HG03095 (cell line): ENCODE data around the gene GNB1L.

Source experiments
- ATAC-seq: cut with Tn5 transposase; IDR thresholded peaks from one replicate; pipeline ENCODE4 v1.9.1; 2021; ENCODE audit warnings: moderate library complexity; ENCODE audit not compliant: unreplicated experiment

GNB1L gene

DNA sequence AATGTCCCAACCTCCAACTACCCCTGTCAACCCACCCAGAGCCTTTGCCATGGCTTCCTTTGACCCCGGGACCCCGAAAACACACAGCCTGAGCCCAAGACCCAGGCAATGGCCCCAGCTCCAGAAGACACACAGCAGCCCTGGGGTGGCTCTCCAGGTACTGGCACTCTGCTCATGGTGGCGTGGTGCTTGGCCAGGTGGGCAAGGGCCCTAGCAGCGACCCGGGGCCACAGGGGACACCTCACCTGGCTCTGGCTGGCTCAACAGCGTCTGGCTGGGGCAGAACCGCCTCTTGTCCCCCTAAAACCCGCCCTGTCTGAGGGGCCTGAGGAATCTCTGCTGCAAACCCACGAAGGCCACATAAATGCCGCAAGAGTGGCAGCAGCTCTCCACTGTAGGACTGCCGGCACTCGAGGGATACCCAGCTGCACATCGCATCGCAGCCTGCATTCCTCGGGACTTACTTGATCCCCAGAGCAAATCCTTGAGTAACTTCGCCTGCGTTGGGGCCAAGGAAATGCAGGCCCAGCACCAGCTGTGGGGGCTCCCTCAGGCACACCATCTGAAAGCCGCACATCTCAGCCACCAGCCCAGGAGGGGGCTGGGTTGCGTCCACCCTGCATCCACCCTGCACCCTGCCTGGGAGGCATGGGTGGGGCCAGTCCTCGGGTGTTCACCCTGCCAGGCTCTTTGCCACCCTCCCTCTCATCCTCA, 23.1 kb upstream of the GNB1L start:
- ATAC-seq: no peak

DNA sequence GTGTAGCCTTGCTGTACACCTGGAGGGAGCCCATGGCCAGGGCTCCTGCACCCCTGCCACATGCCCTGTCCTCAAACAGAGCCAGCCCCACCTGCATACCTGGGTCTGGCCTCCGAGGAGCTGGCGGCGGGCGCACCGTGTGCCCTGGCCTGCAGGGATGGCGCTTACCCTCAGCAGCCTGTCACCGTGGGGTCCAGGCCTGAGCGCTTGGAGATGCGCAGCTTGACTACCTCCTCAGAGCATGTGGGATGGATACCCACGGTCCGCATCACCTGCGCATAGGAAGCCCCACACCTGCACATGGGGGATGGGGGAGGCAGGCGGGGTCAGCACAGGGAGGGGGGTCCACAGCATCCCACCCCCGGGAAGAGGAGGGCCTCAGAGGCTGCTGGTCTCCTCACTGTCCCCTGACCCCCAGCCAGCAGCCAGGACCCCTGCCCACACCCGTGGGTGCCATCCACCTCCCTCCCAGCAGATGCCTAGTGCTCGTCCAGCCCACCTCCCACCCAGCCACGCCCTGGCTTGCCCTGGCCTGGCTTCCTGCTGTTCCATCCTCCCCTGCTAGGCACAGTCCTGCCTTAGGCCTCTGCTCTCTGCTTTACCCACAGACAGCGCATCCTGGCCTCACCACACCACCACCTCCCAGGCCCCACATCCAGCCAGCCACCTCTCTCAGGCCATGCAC, 22.4 kb upstream of the GNB1L start:
- no peak for ATAC-seq

DNA sequence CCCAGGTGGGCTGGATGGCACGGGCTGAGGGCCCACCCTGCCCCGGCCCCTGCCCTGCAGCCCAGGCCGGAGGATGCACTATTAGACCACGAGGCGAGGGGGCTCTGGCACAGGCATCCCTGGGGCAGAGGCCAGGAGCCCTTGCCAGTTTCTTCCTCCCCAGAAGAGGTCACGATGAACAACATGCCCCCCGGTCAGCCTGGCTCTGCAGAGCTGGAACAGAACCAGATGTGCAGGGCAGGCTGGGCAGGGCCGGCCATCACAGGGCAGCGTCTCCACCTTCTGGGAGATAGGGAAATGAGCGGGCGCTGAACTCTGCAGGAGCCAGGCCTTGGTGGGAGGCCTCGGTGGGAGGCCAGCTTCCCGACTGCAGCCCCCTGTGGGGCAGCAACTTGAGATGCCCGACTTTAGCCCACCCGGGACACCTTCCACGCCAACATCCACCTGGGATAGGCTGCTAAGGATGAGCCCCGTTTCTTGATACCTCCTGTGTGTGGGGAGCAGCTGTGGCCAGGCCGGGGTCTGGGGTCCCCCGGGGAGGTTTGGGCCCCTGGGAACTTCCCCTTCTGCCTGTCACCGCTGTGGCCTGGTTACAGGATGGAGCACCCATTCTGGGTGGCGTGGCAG, 21.8 kb upstream of the GNB1L start:
- ATAC-seq: no peak

DNA sequence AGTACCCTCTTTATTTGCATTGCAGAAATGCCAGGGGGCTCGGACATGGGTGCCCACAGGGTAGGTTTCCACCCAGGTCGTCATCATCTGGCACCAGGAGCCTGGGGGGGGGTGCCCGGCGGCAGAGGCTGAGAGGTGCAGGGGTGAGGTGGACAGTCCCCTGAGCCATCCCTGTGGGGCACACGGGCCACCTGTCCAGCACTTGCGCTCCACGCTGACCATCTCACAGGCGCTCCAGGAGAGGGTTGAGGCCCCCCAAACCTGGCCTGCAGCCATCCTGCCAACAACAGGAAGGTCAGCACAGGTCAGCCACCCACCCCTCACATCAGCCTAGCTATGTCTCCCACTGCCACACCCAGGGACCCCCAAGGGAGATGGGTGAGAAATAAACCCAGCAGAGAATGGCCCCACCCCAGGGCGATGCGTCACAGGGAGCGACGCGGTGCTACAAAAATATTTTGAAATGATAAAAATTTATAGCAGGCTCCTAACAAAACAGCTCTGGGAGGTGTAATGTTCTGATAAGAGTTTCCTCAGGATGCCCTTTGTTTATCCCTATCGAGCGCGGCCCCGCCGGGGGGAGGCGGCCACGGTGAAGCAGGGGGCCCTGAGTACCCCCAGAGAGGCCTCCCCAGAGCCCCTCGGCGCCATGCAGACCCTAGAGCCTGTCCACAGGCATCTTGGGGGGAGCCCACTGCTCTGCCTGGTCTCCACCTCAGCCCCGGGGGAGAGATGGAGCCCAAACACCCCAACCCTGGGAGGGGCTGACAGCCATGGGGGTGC, 21.0 kb upstream of the GNB1L start:
- ATAC-seq: no peak

DNA sequence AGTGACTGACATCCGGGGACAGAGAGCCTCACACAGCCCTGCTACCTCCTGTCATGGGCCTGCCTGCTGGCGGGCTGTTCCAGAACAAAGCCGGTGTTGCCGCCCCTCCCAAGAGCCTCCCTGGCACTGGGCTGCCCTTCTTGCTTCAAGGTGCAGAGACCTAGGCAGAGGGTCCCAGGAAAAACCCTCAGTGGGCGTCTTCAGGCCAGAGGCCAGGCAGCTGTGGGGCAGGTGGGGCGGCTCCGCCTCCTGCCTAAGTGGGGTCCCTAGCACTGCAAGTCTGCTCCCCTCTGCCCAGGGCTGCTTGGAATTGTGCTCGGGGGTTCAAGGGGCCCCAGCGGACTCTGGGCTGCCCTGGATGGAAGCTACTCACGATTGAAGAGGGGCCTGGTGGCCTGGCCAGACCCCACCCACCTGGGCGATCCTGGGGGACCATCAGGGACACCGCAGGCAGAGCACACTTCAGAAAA, 20.4 kb upstream of the GNB1L start:
- no peak for ATAC-seq

DNA sequence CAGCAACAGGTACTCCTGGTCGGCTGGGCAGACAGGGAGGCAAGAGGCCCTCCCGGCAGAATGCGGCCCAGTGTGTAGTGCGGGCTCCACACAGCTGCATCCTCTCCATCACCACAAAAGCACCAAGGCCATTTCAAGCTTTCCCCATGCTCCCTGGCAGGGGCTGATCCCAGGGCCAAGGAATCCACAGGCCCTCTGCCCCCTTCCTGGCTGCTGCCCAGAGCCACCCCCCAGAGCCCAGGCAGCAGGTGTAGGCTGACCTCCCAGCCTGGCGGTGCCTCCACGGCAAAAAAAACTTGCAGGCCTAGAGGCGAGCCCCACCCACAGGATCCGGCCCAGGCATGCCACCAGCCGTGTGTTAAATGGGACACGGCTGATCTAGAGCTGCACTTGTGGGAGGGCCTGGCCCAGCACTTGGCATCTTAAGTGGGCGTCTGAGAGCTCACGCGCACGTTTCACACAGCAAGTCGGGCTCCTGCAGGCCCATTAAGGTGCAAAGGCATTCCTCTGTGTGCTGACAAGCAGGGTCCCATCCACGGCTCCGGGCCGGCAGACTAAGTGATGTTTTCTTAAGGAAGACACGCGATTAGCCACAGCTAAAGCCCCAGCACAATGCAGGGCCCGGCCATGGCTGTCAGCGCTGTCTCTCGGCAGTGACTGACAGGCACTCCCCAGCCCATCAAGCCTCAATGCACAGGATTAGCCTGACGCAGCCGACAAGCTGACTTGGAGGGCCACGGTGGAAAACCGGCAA, 19.8 kb upstream of the GNB1L start:
- no peak for ATAC-seq

DNA sequence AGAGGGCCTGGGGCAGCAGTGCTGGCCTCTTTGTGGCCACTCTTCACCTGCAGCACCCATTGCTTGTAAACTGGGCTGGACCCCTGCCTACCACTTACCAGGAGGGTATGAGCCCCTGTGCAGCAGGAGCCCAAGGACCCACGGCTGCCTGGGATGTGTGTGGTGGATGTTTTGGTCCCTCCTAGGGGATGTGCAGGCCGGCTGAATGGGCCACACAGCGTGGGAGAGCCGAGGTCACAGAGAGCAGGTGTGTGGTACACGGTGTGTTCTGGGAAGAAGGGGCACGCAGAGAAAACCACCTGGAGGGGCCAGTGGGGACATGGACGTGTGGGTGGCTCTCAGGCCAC, 19.3 kb upstream of the GNB1L start:
- no peak for ATAC-seq

DNA sequence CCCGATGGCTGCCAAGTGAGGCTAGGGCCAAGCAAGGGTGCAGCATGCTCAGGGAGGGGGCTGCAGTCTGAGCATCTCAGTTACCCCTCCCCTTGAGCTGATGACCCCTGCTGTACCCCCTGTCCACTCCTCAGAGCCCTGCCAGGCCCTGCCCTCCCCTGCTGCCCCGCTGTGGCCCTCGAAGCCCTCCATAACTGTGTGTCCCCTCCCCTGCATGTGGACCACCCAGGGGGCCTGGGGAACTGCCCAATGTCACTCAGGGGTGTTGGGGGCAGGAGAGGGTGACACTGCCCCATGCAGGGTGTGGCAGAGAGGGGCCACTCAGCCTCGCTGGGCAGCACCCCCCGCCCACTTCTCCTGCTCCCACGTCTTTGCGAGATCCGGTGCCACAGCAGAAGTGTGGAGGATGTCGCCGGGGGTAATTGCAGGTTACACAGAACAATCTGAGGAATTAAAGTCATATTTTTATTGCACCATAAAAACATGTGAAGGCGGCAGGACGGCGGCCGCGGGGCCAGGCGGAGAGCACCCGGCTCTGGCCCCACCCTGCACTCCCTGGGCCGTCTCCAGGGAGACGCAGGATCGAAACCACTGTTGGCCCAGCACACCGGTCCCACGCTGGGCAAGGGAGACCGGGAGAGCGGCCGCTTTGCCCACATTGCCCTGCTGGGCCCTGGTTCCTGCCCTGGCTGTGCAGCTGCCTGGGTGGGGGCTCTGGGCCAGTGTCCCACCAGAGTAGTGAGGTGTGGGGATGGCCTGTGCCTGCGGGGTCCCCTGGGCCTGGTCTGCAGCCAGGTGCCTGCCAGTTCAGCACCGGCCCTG, 18.7 kb upstream of the GNB1L start:
- ATAC-seq: no peak

DNA sequence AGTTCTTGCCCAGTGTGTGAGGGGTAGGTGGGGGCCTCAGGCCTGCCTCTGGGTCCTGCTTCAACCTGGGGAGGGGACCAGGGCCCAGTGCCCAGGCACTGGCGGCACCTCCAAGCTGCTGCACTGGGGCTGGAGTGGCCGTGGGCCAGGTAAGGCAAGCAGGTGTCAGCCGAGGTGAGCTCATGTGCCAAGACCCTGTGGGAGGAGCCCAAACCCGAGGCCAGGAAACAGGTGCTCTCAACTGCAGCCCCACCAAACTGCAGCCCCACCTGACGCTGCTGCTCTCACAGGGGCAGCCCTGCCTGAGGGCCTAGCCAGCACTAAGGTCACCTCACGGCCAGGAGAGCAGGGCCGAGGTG, 18.1 kb upstream of the GNB1L start:
- no peak for ATAC-seq

DNA sequence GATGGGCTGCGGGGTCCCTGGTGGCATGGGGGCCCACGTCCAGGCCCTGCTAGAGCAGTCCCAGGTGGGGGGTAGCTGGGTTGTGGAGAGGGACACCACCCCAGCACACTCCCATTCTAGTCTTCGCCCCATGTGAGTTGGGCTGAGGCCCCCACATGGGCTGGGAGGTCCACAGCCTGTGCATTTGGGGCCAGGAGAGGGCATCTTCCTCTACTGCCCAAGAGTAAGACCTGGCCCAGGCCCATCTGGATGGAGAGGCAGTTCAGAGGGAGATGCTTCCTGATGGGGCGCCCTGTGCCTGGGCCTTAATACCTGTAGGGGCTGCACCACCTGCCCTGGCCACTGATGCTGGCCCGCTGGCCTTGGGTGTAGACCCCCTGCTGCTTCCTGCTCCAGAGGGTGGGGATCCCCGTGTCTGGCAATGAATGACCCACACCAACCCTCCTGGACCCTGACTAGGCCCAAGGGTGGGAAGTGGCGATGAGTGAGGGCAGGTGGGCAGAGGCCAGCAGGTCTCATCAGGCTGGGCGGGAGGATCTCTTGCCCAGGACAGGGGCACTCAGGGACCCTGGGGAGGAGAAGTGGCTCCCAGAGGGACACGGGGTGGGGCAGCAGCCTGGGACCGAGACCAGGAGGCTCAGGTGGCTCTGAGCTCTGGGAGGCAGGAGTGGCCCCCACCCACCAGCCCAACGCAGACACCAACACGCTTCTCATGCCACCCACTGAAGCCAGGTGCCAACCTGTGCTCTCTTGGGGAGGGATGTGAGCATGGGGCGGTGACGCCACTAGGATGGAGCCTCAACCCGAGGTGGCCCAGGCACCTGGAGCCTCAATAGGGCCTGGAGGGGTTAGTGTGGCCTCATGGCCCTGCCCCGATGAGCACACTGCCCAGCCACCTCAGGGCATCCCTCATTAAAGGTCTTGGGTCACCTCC, 17.4 kb upstream of the GNB1L start:
- no peak for ATAC-seq

DNA sequence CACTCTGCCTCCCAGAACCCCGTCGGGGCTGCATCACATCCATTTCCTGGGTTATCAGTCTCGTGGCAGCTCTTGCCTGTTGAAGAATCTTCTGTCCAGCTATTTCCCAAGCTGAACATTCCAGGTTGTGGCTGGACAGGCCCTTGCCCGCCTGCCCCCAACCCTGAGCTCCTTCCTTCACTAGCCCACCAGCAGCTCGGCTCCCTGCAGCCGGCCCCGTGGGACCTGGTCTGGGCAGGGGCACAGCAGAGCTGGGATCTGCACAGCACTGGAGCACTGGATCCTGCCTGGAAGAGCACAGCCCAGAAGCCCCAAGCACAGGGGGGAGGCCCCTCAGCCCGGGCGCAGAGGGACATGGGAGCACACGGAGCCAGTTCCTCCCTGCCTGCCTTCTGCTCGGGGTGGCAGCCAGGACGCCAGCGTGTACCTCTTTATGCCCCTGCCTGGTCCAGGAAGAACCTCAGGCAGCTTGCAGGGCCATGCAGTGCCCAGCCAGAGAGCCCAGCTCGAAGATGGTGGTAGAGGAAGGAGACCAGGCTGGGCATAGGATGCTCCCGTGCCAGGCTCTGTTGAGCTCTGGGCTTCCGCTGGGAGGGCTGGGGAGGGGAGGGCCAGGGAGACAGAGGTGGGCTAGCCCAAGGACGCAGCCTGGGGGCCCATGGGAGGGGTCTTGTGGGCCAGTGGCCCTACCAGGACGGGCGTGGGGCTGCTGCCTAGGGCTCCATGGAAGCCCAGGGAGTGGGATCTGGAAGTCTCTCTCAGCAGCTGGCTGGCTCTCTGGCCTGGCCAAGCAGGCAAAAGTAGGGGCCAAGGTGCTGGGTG, 16.6 kb upstream of the GNB1L start:
- no peak for ATAC-seq

DNA sequence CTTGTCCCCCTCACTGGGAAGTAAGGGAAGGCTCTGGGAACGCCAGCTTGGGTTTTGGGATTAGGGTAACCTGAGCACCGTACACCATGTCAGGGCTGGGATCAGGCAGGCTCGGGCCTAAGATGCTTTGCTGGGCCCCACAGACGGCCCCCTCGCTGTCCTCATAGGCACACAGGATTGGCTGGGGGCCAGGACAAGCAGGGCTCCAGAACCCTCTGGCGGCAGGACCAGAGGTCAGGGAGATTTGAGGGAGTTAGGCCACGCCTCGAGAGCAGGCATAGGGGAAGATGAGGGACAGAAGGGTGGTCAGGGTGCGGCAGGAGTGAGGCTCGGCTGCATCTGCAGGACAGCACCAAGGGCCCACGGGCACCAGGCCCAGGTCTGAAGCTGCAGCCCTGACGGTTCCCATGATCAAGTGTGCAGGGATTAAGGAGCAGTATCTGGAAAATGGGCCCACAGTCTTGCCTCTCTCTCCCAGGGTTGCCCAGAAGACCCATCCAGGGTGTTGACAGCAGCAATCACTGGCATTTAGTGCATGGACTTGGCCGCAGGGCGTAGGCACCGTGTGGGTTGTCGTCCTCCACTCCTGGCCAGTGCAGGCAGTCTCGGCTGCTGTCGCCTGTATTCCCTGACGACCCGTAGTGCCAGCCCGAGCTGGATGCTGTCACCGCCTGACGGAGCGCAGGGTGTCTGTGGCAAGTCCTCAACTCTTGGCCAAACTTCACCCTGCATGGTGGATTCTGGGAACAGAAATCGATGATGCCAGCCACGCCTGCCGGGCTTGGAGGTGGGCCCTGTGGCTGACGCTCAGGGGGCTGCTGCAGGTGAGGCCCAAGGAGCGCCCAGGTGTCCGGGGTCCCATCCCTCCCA, 15.7 kb upstream of the GNB1L start:
- ATAC-seq: no peak

DNA sequence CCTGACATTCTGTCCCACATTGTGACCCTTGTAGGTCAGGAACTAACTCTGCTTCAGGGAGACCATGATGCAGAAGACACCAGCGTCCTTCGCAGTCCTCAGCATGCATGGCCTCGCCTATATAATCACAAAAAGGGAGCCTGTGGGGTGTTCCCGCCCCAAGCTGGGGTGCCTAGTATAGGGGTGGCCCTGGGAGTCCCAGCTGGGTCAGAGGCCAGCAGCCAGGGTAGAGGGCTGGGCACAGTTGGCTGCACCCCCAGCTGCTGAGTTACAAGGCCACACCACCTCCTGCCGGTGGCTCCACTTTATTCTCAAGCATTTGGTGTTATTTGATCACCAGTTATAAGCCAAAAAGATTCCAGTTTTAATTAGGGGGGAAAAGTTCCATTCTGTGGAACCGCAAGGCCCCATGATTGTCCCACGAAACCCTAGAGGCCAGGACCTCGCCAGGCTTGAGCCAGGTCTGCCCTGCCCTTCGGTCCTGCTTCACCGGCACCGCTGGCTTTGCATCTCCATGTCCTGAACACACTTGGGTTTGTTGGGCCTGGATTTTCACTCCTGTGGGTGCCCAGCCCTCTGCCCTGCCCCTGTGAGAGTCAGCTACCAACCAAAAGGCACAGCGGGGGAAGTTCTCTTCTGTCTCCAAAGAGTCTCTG, 15.0 kb upstream of the GNB1L start:
- no peak for ATAC-seq

DNA sequence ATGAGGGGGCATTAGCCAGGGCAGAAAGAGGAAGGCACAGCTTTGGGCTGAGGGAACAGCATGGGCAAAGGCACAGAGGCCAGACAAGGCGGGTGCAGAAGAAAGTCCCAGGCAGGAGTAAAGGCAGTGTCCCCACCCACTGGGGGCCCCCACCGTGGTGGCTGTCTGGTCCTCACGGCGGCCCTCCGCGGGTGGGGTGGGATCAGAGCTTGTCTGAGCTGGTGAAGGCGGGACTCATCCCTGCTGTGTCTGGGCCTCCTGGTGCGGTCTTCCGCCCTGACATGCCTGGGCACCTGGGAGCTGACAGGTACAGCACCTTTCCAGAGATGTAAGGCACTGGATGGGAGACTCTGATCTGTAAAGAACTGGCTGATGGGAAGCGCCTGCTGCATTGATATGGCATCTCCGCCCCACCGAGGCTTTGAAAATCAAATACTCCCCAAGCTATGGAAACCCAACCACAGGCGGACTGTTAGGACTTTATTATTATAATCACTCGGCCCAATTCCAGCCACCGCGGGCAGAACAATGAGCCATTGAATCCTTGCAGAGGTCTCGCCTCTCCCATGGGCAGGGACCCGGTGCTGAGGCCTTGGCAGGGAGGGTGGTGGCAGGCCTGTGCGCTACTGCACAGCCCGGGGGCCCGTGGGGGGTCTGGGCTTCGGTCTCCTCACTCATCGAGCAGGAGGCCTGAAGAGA, 14.2 kb upstream of the GNB1L start:
- ATAC-seq: no peak

DNA sequence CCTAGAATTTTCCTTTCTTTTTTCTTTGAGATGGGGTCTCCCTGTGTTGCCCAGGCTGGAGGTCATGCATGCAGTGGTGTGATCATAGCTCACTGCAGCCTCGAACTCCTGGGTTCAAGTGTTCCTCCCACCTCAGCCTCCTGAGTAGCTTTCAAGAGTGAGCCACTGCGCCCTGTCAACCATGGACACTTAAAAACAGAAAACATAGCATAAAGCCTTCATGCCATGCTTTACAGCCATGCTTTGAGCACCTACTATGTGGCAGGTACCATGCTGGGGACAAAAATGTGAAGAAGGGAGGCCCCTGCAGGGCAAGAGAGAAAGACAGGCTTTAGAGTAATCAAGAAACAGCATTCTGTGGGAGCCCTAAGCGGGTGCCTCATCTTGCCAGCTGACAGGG, 13.7 kb upstream of the GNB1L start:
- no peak for ATAC-seq

DNA sequence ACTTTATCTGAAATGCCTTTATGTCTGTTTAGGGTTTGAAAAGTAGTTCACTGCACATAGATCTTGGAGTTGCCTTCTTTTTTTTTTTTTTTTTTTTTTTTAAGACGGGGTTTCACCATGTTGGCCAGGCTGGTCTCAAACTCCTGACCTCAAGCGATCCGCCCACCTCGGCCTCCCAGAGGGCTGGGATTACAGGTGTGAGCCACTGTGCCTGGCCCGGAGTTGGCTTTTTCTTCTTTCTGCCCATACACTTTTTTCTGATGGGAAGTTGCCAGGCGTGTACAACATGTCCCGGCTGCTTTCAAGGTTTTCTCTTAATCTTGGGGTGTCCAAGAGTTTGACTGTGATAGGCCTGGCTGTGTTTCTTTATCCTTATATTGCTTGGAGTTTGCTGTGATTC, 12.9 kb upstream of the GNB1L start:
- no peak for ATAC-seq
